CD4-positive, alpha-beta T cell treated with Interleukin-21 for 1 hour (primary cell): ENCODE data around the gene CEP44.
"Not testable (repeated sequence)": the region's sequence is repeated elsewhere in the genome, so short reads cannot be mapped to it uniquely, and the experiment has no call there.

ENCODE experiments used
- DNase-seq: peaks from one replicate; pipeline ENCODE4 v3.0.0-alpha.2; 2020

CEP44 gene

DNA sequence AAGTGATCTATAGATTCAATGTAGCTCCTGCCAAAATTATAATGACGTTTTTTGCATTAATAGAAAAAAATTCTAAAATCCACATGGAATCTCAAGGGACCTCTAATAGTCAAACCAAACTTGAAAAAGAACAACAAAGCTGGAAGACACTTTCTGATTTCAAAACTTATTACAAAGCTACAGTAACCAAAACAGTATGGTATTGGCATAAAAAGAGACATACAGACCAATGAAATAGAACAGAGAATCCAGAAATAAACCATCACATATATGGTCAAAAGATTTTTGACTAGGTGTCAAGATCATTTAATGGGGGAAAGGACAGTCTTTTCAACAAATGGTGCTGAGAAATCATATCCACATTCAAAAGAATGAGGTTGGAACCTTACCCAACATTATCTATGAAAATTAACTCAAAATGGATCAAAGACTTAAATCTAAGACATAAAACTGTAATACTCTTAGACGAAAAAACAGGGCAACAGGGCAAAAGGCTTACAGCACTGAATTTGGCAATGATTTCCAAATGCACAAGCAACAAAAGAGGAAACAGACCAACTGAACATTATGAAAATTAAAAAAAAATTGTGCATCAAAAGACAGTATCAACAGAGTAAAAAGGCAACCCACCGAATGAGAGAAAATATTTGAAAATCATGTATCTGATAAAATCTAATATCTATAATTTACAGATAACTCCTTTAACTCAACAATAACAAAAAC is 4.1 kb upstream of the CEP44 start:
- no peak for DNase-seq

DNA sequence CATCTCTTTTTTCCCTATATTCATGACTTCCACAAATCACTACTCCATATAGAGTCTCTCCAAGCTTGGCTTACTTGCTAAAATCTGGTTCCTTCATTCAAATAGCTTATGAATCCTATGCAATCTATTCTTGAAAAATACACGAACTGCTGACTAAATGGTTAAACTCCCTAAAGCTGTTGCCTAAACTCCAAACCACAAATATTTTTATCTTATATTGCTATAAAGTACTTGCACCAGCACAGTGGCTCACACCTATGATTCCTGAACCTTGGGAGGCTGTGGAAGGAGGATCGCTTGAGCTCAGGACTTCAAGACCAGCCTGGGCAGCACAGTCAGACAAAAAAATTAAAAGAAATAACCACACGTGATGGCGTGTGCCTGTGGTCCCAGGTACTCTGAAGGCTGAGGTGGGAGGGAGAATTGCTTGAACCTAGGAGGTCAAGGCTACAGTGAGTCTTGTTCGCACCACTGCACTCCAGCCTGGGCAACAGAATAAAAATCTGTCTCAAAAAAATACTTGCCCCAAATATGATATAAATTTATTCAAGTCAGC is 2.5 kb upstream of the CEP44 start:
- DNase-seq, result no peak

- DNase-seq, result no peak
These were observed 1.8 kb upstream of the CEP44 start for GRCh38 chr4:174281901-174282300.

DNA sequence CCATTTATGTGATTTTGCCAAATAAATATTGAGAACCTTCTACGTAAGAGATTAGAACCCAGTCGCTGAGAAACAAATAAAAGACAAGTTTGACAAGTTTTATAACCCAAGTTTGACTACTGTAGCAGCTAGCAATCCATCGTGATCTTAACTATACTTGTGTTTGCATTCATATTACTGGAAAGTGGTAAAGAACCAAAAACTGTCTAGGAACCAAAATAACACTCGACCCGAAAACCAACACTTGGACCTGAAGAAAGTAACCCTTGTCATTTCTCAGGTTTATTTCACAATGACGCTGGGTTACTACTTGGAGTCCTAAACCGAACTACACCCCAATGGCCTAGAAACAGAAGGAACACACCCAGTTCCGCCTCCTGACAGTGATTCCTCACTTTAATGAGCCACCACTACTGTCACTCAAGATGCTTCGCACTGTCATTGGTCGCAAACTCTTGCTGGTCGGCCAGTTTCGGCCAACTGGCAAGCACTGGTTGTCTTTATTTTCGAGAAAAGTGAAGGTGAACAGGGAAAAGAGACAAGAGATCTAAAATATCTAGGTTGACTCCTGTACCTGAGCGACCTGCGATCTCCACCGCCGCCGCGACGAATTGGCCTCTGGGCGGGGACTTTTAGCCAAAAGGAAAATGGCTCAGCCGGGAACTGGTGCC is 740 bp upstream of the CEP44 start:
- peak; percentile 92 for DNase-seq

DNA sequence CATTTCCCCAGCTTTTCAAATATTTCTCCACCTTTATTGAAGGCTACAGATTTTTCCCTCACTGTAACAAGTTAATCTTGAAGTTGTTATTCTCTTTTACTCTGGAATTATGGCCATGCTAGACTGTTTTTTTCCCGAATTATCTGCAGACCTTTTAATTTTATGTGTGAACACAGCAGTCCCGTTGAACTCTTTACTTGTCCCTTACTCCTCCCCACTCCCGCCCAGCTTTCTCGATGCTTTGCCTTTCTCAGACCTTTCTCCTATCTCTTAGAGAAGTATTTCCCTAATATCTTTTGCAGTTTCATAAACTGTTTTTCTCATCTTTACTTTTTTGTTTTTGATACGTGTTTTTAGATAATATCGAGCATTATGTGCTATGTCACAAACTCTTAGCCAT is 776 bp downstream of the CEP44 start:
- no peak for DNase-seq

GRCh38 chr4:174286870-174287269 is 3.2 kb downstream of the CEP44 start:
- no peak for DNase-seq

GRCh38 chr4:174292473-174292872 is 8.8 kb downstream of the CEP44 start:
- DNase-seq, result no peak

DNA sequence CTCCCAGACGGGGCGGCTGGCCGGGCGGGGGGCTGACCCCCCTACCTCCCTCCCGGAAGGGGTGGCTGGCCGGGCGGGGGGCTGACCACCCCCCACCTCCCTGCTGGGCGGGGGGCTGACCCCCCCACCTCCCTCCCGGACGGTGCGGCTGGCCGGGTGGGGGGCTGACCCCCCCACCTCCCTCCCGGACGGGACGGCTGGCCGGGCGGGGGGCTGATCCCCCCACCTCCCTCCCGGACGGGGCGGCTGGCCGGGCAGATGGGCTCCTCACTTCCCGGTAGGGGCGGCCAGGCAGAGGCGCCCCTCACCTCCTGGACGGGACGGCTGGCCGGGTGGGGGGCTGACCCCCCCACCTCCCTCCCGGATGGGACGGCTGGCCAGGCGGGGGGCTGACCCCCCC is 10.9 kb downstream of the CEP44 start:
- not testable (repeated sequence) for DNase-seq

DNA sequence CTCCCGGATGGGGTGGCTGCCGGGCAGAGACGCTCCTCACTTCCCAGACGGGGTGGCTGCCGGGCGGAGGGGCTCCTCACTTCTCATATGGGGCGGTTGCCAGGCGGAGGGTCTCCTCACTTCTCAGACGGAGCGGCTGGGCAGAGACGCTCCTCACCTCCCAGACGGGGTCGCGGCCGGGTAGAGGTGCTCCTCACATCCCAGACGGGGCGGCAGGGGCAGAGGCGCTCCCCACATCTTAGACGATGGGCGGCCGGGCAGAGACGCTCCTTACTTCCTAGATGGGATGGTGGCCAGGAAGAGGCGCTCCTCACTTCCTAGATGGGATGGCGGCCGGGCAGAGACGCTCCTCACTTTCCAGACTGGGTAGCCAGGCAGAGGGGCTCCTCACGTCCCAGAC is 11.4 kb downstream of the CEP44 start:
- DNase-seq, result not testable (repeated sequence)

GRCh38 chr4:174303687-174304086 is 20.0 kb downstream of the CEP44 start:
- DNase-seq, result no peak

DNA sequence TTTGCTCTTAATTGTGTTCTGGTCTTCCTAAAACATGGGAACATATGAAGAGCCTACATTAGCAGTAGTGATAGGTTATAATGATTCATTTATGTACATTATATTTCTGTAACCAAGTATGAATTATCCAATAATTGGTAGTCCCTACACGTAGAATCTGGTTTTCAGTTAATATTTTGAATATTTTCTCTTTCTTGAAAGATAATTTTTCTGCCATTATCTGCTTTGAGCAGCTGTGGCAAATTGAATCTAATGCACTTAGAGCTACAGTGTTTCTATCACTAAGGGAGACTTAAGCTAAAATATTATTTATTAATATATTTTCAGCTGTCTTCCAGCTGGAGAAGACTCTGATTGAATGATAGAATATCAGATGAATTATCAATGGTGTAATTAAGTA is 21.0 kb downstream of the CEP44 start:
- DNase-seq, result no peak

- DNase-seq, result no peak
These were observed 22.2 kb downstream of the CEP44 start for GRCh38 chr4:174305961-174306360.

DNA sequence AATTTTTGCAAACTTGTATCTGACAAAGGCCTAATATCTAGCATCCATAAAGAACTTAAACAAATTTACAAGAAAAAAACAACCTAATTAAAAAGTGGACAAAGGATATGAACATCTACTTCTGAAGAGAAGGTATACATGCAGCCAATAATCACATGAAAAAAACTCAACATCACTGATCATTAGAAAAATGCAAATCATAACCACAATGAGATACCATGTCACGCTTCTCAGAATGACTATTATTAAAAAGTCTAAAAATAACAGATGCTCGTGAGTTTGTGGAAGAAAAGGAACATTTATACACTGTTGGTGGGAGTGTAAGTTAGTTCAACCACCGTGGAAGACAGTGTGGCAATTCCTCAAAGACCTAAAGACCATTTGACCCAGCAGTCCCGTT is 24.0 kb downstream of the CEP44 start:
- DNase-seq, result no peak

DNA sequence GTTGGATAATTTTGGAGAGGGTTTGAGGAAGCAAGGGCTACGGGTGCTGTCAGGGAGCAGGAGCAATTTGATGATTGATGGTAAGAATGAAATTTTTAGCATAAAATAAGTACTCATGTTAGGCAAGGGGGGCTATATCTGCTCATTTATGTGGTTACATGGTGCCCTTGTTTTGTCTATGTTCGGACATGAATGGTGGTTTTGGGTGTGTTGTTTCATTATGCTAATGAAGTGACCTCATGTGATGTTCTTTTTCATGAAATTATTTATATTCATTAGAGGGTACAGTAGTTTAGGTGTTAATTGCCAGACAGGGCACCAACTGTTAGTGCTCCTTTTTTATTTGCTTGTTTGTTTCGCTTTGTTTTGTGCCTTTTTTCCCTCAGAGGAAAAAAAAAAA is 29.3 kb downstream of the CEP44 start:
- DNase-seq, result no peak

- no peak for DNase-seq
These were observed 30.6 kb downstream of the CEP44 start for GRCh38 chr4:174314274-174314673.

DNA sequence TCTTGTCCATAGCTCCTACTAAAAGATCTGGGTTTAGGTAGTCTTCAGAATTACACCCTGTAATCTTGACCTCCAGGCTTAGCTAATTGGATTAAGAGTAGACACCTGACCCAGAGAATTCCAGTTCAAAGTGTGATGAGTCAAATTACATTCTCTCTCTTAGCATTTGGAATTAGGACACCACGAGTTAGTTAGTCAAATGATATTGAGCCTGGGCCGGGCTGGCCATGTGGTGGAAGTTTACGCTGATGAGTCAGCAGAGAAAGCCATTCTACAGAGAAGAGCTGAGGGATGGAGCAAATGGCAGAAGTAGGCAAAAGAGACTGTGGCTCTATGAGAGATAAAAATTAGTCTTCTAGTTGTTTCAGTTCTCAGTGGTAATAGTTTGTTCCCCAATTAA is 31.1 kb downstream of the CEP44 start:
- no peak for DNase-seq

GRCh38 chr4:174316546-174316945 is 32.8 kb downstream of the CEP44 start:
- no peak for DNase-seq

GRCh38 chr4:174316954-174317353 is 33.2 kb downstream of the CEP44 start:
- DNase-seq, result no peak

DNA sequence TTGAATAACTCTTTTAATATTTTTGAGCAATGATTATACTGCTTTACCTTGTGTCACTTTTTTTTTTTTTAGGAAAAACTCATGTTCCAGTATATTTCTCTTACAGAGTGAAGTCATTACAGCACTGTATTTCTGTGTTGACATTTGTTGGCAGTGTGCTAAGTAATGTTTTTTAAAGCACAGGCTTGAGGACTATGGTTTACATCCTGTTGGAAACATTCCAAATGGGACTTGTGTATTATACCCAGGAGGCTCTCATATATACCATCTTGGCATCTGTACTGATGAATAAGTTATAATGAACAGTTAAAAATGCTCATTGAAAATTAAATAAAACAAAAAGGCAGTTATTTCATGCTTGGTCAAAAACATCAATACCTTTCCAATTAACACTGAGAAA is 33.8 kb downstream of the CEP44 start:
- DNase-seq, result no peak

- peak; percentile 47 for DNase-seq
These were observed 35.4 kb downstream of the CEP44 start for GRCh38 chr4:174318829-174319764.

- DNase-seq, result no peak
These were observed 36.9 kb downstream of the CEP44 start for GRCh38 chr4:174320494-174321199.

DNA sequence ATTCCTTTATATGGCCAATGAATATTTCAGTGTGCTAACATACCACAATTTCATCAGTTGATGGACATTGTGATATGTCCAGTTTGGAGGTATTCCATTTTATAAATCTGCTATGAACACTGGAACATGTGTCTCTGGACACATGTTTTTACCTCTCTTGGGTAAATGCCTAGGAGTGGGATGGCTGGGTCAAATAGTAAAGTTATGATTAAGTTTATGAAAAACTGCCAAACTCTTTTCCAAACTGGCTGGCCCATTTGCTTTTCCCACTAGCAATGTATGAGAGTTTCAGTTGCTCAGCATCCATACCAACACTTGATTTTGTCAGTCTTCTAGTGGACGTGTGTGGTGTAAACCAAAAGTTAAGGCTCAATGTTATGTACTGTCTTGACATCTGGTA is 40.5 kb downstream of the CEP44 start:
- no peak for DNase-seq

- no peak for DNase-seq
These were observed 41.0 kb downstream of the CEP44 start for GRCh38 chr4:174324725-174325124.
